Measurements from ENCODE around the gene DCST2. TPM values are rescaled to one million over a fixed set of nuclear protein-coding genes. Genes with fewer than 3 reads are reported as not detected.

Gene DCST2
- total and polyA plus RNA-seq, 9 of the 15 experiments (the other 6 are each of a cell fraction or from before 2014, with no cell fraction given): 0.09 to 0.49 (median 0.11) TPM; not detected in 3

DNA sequence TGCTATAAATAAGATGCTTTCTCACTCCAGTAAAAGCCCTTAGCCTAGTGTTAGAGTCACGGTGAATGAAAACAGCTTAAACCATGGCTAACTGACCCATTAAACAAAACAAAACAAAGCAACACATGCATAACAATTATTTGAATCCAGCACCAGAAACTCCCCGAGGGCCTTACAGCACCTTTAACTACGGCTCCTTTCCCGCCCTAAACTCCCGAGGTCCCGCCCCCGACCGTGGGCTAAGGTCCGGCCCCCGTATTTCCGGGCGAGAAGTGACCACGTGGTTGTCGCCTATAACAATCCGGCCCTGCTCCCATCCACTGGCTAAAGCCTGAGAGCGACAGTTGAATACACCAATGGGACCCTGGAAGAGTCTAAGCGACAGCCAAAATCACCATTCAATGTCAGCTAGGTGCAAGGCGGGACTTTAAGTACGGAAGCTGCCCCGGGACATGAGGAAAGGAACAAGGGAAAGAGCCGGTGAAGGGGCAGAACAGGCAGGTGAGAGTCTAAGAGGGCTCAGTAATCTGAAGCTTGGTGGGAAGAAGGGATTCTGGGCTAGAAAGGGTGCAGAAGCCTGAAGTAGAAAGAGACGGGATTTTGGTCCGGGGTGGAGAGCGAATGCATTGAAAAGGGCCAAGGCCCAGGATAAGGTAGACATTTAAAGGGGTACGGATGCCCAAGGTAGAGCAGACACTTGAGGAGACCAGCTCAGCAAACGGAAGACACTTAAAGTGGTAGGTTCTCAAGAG lies 50.5 kb downstream of the DCST2 start, which contains the start of gene FLAD1 (continued):
- TF ChIP-seq, protein P1, sequence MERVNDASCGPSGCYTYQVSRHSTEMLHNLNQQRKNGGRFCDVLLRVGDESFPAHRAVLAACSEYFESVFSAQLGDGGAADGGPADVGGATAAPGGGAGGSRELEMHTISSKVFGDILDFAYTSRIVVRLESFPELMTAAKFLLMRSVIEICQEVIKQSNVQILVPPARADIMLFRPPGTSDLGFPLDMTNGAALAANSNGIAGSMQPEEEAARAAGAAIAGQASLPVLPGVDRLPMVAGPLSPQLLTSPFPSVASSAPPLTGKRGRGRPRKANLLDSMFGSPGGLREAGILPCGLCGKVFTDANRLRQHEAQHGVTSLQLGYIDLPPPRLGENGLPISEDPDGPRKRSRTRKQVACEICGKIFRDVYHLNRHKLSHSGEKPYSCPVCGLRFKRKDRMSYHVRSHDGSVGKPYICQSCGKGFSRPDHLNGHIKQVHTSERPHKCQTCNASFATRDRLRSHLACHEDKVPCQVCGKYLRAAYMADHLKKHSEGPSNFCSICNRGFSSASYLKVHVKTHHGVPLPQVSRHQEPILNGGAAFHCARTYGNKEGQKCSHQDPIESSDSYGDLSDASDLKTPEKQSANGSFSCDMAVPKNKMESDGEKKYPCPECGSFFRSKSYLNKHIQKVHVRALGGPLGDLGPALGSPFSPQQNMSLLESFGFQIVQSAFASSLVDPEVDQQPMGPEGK (CRISPR knock-in tag; IDR thresholded peaks at IDR 0.05; ENCODE audit: borderline replicate concordance): no peak
- no peak for TF ChIP-seq BRF2 (IDR thresholded peaks at IDR 0.05; ENCODE audit: borderline replicate concordance, insufficient read depth, insufficient read length)
- TF ChIP-seq RBM25 (IDR thresholded peaks at IDR 0.05; ENCODE audit: low read depth, low read length, severe bottlenecking): peak; percentile 99
- TF ChIP-seq, protein P2, sequence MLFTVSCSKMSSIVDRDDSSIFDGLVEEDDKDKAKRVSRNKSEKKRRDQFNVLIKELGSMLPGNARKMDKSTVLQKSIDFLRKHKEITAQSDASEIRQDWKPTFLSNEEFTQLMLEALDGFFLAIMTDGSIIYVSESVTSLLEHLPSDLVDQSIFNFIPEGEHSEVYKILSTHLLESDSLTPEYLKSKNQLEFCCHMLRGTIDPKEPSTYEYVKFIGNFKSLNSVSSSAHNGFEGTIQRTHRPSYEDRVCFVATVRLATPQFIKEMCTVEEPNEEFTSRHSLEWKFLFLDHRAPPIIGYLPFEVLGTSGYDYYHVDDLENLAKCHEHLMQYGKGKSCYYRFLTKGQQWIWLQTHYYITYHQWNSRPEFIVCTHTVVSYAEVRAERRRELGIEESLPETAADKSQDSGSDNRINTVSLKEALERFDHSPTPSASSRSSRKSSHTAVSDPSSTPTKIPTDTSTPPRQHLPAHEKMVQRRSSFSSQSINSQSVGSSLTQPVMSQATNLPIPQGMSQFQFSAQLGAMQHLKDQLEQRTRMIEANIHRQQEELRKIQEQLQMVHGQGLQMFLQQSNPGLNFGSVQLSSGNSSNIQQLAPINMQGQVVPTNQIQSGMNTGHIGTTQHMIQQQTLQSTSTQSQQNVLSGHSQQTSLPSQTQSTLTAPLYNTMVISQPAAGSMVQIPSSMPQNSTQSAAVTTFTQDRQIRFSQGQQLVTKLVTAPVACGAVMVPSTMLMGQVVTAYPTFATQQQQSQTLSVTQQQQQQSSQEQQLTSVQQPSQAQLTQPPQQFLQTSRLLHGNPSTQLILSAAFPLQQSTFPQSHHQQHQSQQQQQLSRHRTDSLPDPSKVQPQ (CRISPR knock-in tag; IDR thresholded peaks at IDR 0.05; ENCODE audit: borderline replicate concordance): no peak
- TF ChIP-seq TFAM (CRISPR knock-in tag; conservative IDR thresholded peaks at IDR 0.05): no peak
- no peak for TF ChIP-seq ZNF263 (CRISPR knock-in tag; IDR thresholded peaks at IDR 0.05; ENCODE audit: borderline replicate concordance)
- TF ChIP-seq, protein P3, sequence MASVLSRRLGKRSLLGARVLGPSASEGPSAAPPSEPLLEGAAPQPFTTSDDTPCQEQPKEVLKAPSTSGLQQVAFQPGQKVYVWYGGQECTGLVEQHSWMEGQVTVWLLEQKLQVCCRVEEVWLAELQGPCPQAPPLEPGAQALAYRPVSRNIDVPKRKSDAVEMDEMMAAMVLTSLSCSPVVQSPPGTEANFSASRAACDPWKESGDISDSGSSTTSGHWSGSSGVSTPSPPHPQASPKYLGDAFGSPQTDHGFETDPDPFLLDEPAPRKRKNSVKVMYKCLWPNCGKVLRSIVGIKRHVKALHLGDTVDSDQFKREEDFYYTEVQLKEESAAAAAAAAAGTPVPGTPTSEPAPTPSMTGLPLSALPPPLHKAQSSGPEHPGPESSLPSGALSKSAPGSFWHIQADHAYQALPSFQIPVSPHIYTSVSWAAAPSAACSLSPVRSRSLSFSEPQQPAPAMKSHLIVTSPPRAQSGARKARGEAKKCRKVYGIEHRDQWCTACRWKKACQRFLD (CRISPR knock-in tag; IDR thresholded peaks at IDR 0.05): peak; percentile 93
- no peak for TF ChIP-seq MIER1 (IDR thresholded peaks at IDR 0.05; ENCODE audit: low read depth)
- no peak for TF ChIP-seq FOXJ2 (tag; IDR thresholded peaks at IDR 0.05)
- no peak for TF ChIP-seq TAF15 (IDR thresholded peaks at IDR 0.05; ENCODE audit: low read depth, low read length)
- TF ChIP-seq MAFG (tag; conservative IDR thresholded peaks at IDR 0.05): no peak
- TF ChIP-seq ARID2 (IDR thresholded peaks at IDR 0.05): 0 out of 2 replicates have a peak, but pooled peaks have one; percentile 34
- no peak for TF ChIP-seq ZNF174 (CRISPR knock-in tag; IDR thresholded peaks at IDR 0.05)
- TF ChIP-seq ZNF146 (CRISPR knock-in tag; IDR thresholded peaks at IDR 0.05; ENCODE audit: unreplicated experiment): no peak
- peak; percentile 74 for TF ChIP-seq CBFA2T2 (conservative IDR thresholded peaks at IDR 0.05)
- TF ChIP-seq HBP1 (CRISPR knock-in tag; IDR thresholded peaks at IDR 0.05): peak; percentile 90
- no peak for TF ChIP-seq TCF7L2 (IDR thresholded peaks at IDR 0.05; ENCODE audit: low read depth, low read length)
- TF ChIP-seq PHF20 (IDR thresholded peaks at IDR 0.05; ENCODE audit: partially characterized antibody): peak; percentile 67
- no peak for TF ChIP-seq ZNF133 (CRISPR knock-in tag; IDR thresholded peaks at IDR 0.05)

All from K562 (cell line).